Tracheal epithelial cell (primary cell): Measurements from ENCODE around the gene TUBB3. TPM values are rescaled to one million over a fixed set of nuclear protein-coding genes. Genes with fewer than 3 reads are reported as not detected.

Experiments
- total RNA-seq: library from RNA; depleted of rRNA; stranded (reverse); fragments of >200 nt; gene quantifications from 2 replicates; pipeline ENCODE4 v1.2.1, GENCODE V29; 2014

Gene TUBB3
- total RNA-seq: 7.0 and 361 TPM in 2 replicates

DNA sequence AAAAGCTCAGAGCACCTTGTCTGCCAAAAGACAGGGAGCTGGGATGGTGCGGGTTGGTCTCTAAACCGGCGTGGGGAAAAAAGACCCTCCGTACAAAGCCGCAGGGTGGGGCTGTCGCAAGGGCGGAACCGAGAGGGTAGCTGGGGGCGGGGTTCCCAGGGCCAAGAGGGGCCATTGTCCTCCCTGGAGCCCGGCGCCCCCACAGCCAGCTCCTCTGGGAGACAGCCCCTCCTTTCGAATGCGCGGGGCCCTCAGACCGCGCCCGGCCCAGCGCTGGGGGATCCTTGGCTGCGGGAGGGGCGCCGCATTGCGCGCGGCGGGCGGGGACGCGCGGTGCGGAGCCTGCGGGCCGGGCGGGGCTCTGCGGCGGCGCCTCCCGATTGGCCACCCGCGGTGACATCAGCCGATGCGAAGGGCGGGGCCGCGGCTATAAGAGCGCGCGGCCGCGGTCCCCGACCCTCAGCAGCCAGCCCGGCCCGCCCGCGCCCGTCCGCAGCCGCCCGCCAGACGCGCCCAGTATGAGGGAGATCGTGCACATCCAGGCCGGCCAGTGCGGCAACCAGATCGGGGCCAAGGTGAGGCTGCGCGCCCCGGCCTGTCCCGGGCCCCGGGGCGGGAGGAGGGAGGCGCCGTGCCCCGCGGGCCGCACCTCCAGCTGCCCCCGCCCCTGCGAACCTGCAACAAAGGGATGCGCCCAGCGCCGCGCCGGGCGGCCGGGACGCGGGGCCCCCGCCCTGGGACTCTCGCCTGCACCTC is at the start of gene TUBB3:
Gene TUBB3 (plus strand): TSS at position 459 of the 756 bp plus-strand sequence. CDS start 60 bp downstream, at position 519.

DNA sequence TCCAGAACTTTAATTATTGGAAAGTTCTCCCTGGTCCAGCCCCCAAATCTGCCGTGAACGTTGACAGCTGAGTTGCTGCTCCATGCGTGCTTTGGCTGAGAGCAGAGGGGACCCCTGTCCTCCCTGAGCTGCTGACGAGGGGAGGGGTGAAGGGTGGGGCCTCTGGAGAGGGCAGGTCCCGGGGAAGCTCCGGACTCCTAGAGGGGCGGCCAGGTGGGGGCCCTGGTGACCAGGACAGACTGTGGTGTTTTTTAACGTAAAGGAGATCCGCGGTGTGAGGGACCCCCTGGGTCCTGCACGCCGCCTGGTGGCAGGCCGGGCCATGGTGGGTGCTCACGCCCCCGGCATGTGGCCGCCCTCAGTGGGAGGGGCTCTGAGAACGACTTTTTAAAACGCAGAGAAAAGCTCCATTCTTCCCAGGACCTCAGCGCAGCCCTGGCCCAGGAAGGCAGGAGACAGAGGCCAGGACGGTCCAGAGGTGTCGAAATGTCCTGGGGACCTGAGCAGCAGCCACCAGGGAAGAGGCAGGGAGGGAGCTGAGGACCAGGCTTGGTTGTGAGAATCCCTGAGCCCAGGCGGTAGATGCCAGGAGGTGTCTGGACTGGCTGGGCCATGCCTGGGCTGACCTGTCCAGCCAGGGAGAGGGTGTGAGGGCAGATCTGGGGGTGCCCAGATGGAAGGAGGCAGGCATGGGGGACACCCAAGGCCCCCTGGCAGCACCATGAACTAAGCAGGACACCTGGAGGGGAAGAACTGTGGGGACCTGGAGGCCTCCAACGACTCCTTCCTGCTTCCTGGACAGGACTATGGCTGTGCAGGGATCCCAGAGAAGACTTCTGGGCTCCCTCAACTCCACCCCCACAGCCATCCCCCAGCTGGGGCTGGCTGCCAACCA is 4.4 kb upstream of the TUBB3 start, which contains the start of gene MC1R:
Gene MC1R (plus strand): TSS at position 410 of the 895 bp plus-strand sequence. CDS start 397 bp downstream, at position 807.

Other genes with a start within 250 kb of the TUBB3 start
- gene CDK10, start 236.7 kb upstream of the TUBB3 start, total RNA-seq: 31.1 and 51.3 TPM in 2 replicates
- gene SPATA2L, start 221.6 kb upstream of the TUBB3 start, total RNA-seq: 9.4 and 22.4 TPM in 2 replicates
- gene VPS9D1, start 202.4 kb upstream of the TUBB3 start, total RNA-seq: 3.2 and 3.6 TPM in 2 replicates
- gene ZNF276, start 201.8 kb upstream of the TUBB3 start, total RNA-seq: 19.0 and 21.2 TPM in 2 replicates
- gene FANCA, start 106.7 kb upstream of the TUBB3 start, total RNA-seq: 0.85 and 6.3 TPM in 2 replicates
- gene SPIRE2, start 94.9 kb upstream of the TUBB3 start, total RNA-seq: 1.1 and 2.4 TPM in 2 replicates
- 68.2 and 149 TPM in 2 replicates for gene TCF25, start 49.8 kb upstream of the TUBB3 start, total RNA-seq
- 1.2 and 1.9 TPM in 2 replicates for gene MC1R, start 4.5 kb upstream of the TUBB3 start, total RNA-seq
- 53.9 and 67.0 TPM in 2 replicates for gene DEF8, start 25.4 kb downstream of the TUBB3 start, total RNA-seq
- gene DBNDD1, start 96.1 kb downstream of the TUBB3 start, total RNA-seq: 4.7 and 7.5 TPM in 2 replicates
- not detected in 2 replicates for gene PRDM7, start 154.0 kb downstream of the TUBB3 start, total RNA-seq